ENCODE data around the gene BLOC1S2. TPM values are rescaled to one million over a fixed set of nuclear protein-coding genes. Genes with fewer than 3 reads are reported as not detected.
A peak's percentile ranks its signal among the peaks of the same experiment; 100 is the strongest.

Gene BLOC1S2
- total RNA-seq, 1 donor from 2014 or later = 38.4 TPM

- TF ChIP-seq, protein P1, sequence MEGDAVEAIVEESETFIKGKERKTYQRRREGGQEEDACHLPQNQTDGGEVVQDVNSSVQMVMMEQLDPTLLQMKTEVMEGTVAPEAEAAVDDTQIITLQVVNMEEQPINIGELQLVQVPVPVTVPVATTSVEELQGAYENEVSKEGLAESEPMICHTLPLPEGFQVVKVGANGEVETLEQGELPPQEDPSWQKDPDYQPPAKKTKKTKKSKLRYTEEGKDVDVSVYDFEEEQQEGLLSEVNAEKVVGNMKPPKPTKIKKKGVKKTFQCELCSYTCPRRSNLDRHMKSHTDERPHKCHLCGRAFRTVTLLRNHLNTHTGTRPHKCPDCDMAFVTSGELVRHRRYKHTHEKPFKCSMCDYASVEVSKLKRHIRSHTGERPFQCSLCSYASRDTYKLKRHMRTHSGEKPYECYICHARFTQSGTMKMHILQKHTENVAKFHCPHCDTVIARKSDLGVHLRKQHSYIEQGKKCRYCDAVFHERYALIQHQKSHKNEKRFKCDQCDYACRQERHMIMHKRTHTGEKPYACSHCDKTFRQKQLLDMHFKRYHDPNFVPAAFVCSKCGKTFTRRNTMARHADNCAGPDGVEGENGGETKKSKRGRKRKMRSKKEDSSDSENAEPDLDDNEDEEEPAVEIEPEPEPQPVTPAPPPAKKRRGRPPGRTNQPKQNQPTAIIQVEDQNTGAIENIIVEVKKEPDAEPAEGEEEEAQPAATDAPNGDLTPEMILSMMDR (conservative IDR thresholded peaks at IDR 0.05; ENCODE audit: low read depth, low read length) = no peak
- no peak for DNase-seq (ENCODE audit: low read depth)
These were observed 48.1 kb downstream of the BLOC1S2 start for GRCh38 chr10:100238429-100238828.

DNA sequence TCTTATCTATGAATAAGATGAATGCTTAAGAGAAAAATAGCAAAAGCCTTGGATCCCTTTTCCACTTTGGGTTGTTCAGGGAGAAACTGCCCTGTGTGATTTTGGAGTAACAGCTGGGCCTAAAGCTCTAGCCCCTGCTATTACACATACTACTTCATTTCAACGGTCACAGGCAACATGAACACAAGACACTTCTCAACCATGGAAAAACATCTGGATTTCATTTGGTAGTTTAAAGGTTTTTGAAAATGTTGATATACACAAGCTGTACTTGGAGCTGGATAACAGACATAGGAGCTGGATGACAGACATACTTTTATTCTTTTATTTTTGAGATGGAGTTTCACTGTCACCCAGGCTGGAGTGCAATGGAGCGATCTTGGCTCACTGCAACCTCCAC lies 54.4 kb downstream of the BLOC1S2 start:
- TF ChIP-seq, protein P1 (conservative IDR thresholded peaks at IDR 0.05; ENCODE audit: low read depth, low read length) = no peak
- no peak overlapping the region for H3K4me3 ChIP-seq (ENCODE audit: low read depth, low read length)
- DNase-seq (ENCODE audit: low read depth) = no peak

More at GRCh38 chr10:100238429-100238828, 48.1 kb downstream of the BLOC1S2 start:
- no peak overlapping the region for H3K4me3 ChIP-seq (ENCODE audit: low read depth, low read length)

GRCh38 chr10:100229819-100230422 lies 56.6 kb downstream of the BLOC1S2 start:
- no peak for DNase-seq (ENCODE audit: low read depth)
- TF ChIP-seq, protein P1 (conservative IDR thresholded peaks at IDR 0.05; ENCODE audit: low read depth, low read length) = no peak

GRCh38 chr10:100223879-100224278 lies 62.6 kb downstream of the BLOC1S2 start:
- TF ChIP-seq, protein P1 (conservative IDR thresholded peaks at IDR 0.05; ENCODE audit: low read depth, low read length) = no peak
- DNase-seq (ENCODE audit: low read depth) = no peak
- H3K4me3 ChIP-seq (ENCODE audit: low read depth, low read length) = no peak overlapping the region

More at GRCh38 chr10:100229819-100230422, 56.6 kb downstream of the BLOC1S2 start:
- H3K4me3 ChIP-seq (ENCODE audit: low read depth, low read length) = peak overlapping the region; percentile 80

Other genes with a start within 250 kb of the BLOC1S2 start
- not detected in 2 replicates for gene CPN1, start 204.8 kb downstream of the BLOC1S2 start, total RNA-seq
- 17.2 and 25.0 TPM in 2 replicates for gene ERLIN1, start 100.7 kb downstream of the BLOC1S2 start, total RNA-seq
- 15.9 and 23.9 TPM in 2 replicates for gene CHUK, start 57.1 kb downstream of the BLOC1S2 start, total RNA-seq
- gene CWF19L1, start 19.0 kb downstream of the BLOC1S2 start, total RNA-seq = 27.7 and 43.6 TPM in 2 replicates
- gene PKD2L1, start 43.5 kb upstream of the BLOC1S2 start, total RNA-seq = not detected in 2 replicates
- 113 and 303 TPM in 2 replicates for gene SCD, start 60.6 kb upstream of the BLOC1S2 start, total RNA-seq
- not detected in 2 replicates for gene WNT8B, start 176.3 kb upstream of the BLOC1S2 start, total RNA-seq
- 0.87 and 2.9 TPM in 2 replicates for gene SEC31B, start 233.2 kb upstream of the BLOC1S2 start, total RNA-seq
- gene NDUFB8, start 243.2 kb upstream of the BLOC1S2 start, total RNA-seq = 217 and 269 TPM in 2 replicates
- 6.1 and 7.0 TPM in 2 replicates for gene HIF1AN, start 249.3 kb upstream of the BLOC1S2 start, total RNA-seq